ENCODE results near the gene KLHL17.

DNA sequence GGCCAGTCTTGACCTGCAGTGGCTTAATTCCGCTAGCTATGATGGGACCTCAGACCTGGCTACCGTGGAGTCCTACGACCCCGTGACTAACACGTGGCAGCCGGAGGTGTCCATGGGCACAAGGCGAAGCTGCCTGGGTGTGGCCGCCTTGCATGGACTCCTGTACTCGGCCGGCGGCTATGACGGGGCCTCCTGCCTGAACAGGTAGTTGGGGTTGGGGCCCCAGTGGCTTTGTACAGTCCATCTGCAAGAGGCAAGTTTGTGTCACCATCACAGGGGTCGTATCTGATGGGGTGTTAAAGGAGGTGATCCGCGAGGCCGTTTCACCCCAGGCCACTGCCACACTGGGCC, 2.9 kb downstream of the KLHL17 start:
- TF ChIP-seq, protein P1, sequence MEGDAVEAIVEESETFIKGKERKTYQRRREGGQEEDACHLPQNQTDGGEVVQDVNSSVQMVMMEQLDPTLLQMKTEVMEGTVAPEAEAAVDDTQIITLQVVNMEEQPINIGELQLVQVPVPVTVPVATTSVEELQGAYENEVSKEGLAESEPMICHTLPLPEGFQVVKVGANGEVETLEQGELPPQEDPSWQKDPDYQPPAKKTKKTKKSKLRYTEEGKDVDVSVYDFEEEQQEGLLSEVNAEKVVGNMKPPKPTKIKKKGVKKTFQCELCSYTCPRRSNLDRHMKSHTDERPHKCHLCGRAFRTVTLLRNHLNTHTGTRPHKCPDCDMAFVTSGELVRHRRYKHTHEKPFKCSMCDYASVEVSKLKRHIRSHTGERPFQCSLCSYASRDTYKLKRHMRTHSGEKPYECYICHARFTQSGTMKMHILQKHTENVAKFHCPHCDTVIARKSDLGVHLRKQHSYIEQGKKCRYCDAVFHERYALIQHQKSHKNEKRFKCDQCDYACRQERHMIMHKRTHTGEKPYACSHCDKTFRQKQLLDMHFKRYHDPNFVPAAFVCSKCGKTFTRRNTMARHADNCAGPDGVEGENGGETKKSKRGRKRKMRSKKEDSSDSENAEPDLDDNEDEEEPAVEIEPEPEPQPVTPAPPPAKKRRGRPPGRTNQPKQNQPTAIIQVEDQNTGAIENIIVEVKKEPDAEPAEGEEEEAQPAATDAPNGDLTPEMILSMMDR (IDR thresholded peaks at IDR 0.05; ENCODE audit: low read depth, low read length, poor library complexity, severe bottlenecking) = no peak
- TF ChIP-seq EZH2phosphoT487 (IDR thresholded peaks at IDR 0.05; ENCODE audit: borderline replicate concordance, low read length) = no peak
